Uterus (tissue), 4 donors: ENCODE data around the gene SMG9. TPM values are rescaled to one million over a fixed set of nuclear protein-coding genes. Genes with fewer than 3 reads are reported as not detected.

ENCODE experiments used
- DNase-seq, 2 donors: peaks; one replicate each; pipeline ENCODE4 v3.0.0-alpha.2; 2019 to 2020
- H3K27ac ChIP-seq, 2 donors: fragments of 200-600 bp; sonication (generic); 1 replicate in 1 of 2; 2 replicates in 1 of 2; pipeline ENCODE4 v1.5.1; 2016 to 2018
- H3K27me3 ChIP-seq, 2 donors: fragments of 200-600 bp; sonication (generic); one replicate each; pipeline ENCODE4 v1.5.1; 2018 to 2019; ENCODE audit warnings: control low read depth in 1 of 2
- H3K36me3 ChIP-seq, 2 donors: fragments of 200-600 bp; sonication (generic); one replicate each; pipeline ENCODE4 v1.5.1; 2019; ENCODE audit warnings: control low read depth in 1 of 2
- H3K4me1 ChIP-seq, 2 donors: fragments of 200-600 bp; sonication (generic); one replicate each; pipeline ENCODE4 v1.5.1; 2018 to 2019; ENCODE audit warnings: control low read depth in 1 of 2
- H3K4me3 ChIP-seq, 2 donors: fragments of 200-600 bp; sonication (generic); 1 replicate in 1 of 2; 2 replicates in 1 of 2; pipeline ENCODE4 v1.5.1; 2018 to 2019; ENCODE audit warnings: mild to moderate bottlenecking in 1 of 2
- H3K9me3 ChIP-seq, 2 donors: fragments of 200-600 bp; sonication (generic); one replicate each; pipeline ENCODE4 v1.5.1; 2019; ENCODE audit warnings: control low read depth in 1 of 2
- CTCF ChIP-seq, 4 experiments: fragments of 200-600 bp in 2 of 4; fragments of 450-650 bp in 2 of 4; sonication (generic) in 2 of 4; IDR thresholded peaks; one replicate each; pipeline ENCODE4 v1.5.1; 2016 to 2019; ENCODE audit warnings: antibody characterized with exemption in 4 of 4, mild to moderate bottlenecking in 2 of 4, moderate library complexity in 1 of 4
- POLR2A ChIP-seq, 2 donors: fragments of 450-650 bp; IDR thresholded peaks; one replicate each; pipeline ENCODE4 v1.6.1; 2016; ENCODE audit warnings: antibody characterized with exemption in 2 of 2, mild to moderate bottlenecking in 1 of 2, moderate library complexity in 1 of 2
- intact Hi-C: fragments of 100-400 bp; cut with DNase I; formaldehyde crosslinking; loops from one replicate; pipeline ENCODE4 v1.15.1; 2023; ENCODE audit warnings: low total_unique reads
- total RNA-seq, 4 donors: library from RNA; depleted of rRNA in 3 of 4; stranded (reverse); fragments of >200 nt in 3 of 4; gene quantifications; one replicate each; pipeline versions ENCODE4 v1.1.0 to v1.2.4, GENCODE V29; 2014 to 2023
- donor health status: DM: yes; HTN: yes; CAD: no.

SMG9 gene
- total RNA-seq, 4 donors from 2014 or later, result 14.9 to 44.9 (median 27.2) TPM

- no peak for TF ChIP-seq CTCF (IDR thresholded peaks at IDR 0.05)
- TF ChIP-seq POLR2A (IDR thresholded peaks at IDR 0.05), result no peak
- intact Hi-C loops, result loop anchor here (5.0 kb wide), 1 partner anchor 34 kb away; the partner anchor contains the start of gene KCNN4
- DNase-seq, result no peak
- no peak overlapping the region for H3K27ac ChIP-seq
- no peak overlapping the region for H3K4me3 ChIP-seq
- no peaks in the 10 kb centered on the region for H3K4me1 ChIP-seq
- H3K36me3 ChIP-seq, result no peaks in the 10 kb centered on the region
- no peaks in the 10 kb centered on the region for H3K9me3 ChIP-seq
- no peaks in the 10 kb centered on the region for H3K27me3 ChIP-seq
Observed at GRCh38 chr19:43748685-43749084, 6.1 kb downstream of the SMG9 start.

- H3K4me1 ChIP-seq, result no peaks in the 10 kb centered on the region
- no peak for TF ChIP-seq POLR2A (IDR thresholded peaks at IDR 0.05)
- no peaks in the 10 kb centered on the region for H3K36me3 ChIP-seq
- intact Hi-C loops, result loop anchor here (5.0 kb wide), 1 partner anchor 34 kb away; the partner anchor contains the start of gene KCNN4
- H3K9me3 ChIP-seq, result no peaks in the 10 kb centered on the region
- DNase-seq, result no peak
- no peak overlapping the region for H3K27ac ChIP-seq
- no peak overlapping the region for H3K4me3 ChIP-seq
- no peaks in the 10 kb centered on the region for H3K27me3 ChIP-seq
Observed at GRCh38 chr19:43748205-43748594, 6.6 kb downstream of the SMG9 start.

- Histone ChIP-seq H3K4me1 (no peaks in the 10 kb centered on the region), H3K9me3 (no peaks in the 10 kb centered on the region), H3K4me3 (no peak overlapping the region), H3K36me3 (no peaks in the 10 kb centered on the region), H3K27me3 (no peaks in the 10 kb centered on the region), H3K27ac (no peak overlapping the region)
- no peak for DNase-seq
- no peak for TF ChIP-seq CTCF (IDR thresholded peaks at IDR 0.05)
- TF ChIP-seq POLR2A (IDR thresholded peaks at IDR 0.05), result no peak
- intact Hi-C loops, result loop anchor here (5.0 kb wide), 1 partner anchor 35 kb away; the partner anchor contains the start of gene KCNN4
Observed at GRCh38 chr19:43747557-43748204, 7.1 kb downstream of the SMG9 start.

GRCh38 chr19:43743059-43743458 lies 11.7 kb downstream of the SMG9 start:
- intact Hi-C loops, result no loop called here
- no peaks in the 10 kb centered on the region for H3K4me1 ChIP-seq
- H3K4me3 ChIP-seq, result no peak overlapping the region
- no peak for DNase-seq
- H3K27ac ChIP-seq, result no peak overlapping the region
- H3K27me3 ChIP-seq, result no peaks in the 10 kb centered on the region
- no peak for TF ChIP-seq CTCF (IDR thresholded peaks at IDR 0.05)
- no peak for TF ChIP-seq POLR2A (IDR thresholded peaks at IDR 0.05)
- no peaks in the 10 kb centered on the region for H3K36me3 ChIP-seq
- no peaks in the 10 kb centered on the region for H3K9me3 ChIP-seq

- intact Hi-C loops, result no loop called here
- no peaks in the 10 kb centered on the region for H3K4me1 ChIP-seq
- no peak for TF ChIP-seq POLR2A (IDR thresholded peaks at IDR 0.05)
- no peak for TF ChIP-seq CTCF (IDR thresholded peaks at IDR 0.05)
- no peak for DNase-seq
- no peaks in the 10 kb centered on the region for H3K27me3 ChIP-seq
- no peaks in the 10 kb centered on the region for H3K36me3 ChIP-seq
- H3K4me3 ChIP-seq, result no peak overlapping the region
- no peak overlapping the region for H3K27ac ChIP-seq
- H3K9me3 ChIP-seq, result no peaks in the 10 kb centered on the region
Observed at GRCh38 chr19:43741075-43741825, 13.5 kb downstream of the SMG9 start.
